GM19099 (cell line): ENCODE data around the gene FANCC.

Source experiments
- POLR2A ChIP-seq: IDR thresholded peaks from 3 replicates; pipeline ENCODE4 v1.6.1; 2011; ENCODE audit warnings: low read depth; ENCODE audit not compliant: insufficient read length; ENCODE audit errors: extremely low read depth

The FANCC gene

DNA sequence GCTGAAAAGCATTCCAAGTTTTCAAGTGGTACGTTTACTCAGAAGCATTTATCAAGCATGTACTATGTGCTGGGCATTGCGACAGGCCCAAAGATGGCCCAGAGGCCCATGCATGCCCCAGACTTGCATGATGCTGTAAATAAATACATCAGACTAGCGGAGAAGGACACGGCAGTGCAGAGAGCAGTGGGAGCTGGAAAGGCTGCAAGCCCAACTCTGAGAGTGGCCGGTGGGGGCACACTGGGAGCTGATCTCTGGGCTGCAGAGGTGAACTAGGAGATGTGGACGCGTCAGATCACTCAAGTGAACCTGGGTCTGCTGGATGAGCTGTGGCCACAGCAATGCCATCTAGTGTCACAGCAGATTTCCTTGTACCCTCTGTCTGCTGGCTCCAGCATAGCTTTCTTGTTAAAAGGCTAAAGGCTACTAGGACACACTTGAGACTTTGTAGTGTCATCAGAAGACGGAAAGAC lies 246.9 kb downstream of the FANCC start:
- no peak for TF ChIP-seq POLR2A

GRCh38 chr9:95067897-95068296 lies 249.6 kb downstream of the FANCC start:
- no peak for TF ChIP-seq POLR2A

GRCh38 chr9:95067057-95067456 lies 250.5 kb downstream of the FANCC start:
- no peak for TF ChIP-seq POLR2A

DNA sequence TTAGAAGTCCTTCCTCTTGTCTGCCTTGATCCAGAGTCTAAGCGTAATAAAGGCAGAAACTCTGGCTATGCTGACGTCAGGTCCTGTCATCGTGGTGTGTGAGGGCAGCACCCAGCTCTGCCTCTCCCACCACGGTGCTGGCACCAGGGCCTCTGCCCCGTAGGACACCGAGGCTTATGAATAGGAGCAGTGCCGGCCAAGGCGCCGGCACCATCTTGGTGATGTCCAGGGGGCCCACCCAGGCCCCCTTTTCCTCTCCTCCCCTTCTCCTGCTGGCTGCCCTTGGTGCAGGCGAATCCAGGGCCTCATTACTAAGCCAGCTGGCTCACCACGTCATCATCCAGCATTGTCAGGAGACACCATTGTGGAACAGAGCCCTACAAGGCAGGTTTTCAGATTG lies 252.3 kb downstream of the FANCC start:
- no peak for TF ChIP-seq POLR2A

- TF ChIP-seq POLR2A = no peak
These were observed 254.2 kb downstream of the FANCC start for GRCh38 chr9:95063300-95063699.

DNA sequence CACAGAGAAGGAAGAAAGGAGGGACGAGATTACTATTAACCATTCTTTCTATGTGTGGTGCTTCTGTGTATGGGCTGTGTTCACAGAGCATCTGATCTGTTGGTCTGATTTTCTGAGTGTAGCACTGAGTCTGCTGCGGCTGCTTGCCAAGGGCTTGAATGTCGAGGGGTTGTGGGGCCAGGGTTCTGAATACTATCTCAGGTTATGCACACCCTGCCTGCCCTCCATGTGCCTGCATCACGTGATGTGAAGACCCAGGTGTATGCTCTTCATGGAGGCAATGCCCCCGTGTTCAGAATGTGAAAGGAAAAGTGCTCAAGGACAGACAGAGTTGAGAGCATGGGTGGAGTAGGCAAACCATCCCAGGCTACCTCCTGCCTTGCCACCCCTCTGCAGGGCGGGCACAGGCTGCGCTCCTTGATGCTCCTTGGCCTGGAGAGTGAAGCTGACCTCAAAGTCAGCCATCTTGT lies 254.9 kb downstream of the FANCC start:
- no peak for TF ChIP-seq POLR2A

DNA sequence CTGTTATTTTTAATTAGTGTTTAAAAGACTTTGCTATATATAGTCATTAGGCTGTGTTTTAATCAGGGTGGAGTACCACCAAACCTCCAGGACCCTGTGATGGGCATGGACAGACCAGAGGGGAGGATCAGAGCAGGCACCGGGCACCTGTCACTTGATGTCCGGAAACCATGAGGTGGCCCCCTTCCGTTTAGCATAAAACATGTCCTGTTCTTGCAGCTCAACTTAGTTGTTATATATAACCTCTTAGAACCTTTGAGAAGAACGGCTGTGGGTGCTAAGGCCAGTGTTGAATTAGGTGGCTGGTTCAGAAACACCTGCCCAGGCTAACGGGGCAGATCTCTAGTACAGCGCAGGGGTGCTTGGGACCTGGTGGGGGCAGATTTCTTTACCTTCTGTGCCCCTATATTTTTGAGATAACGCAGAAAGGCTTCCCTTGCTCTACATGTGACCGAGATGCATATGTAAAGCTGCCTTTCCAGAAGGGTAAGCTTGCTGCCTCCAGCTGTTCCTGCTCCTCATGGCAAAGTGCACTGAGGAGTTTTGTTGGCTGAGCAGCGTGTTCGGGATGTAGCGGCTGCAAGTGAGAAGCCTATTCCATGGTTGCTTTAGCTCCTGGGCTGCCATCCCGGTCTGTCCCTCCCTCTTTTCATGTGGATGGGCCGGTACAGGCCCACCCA lies 255.5 kb downstream of the FANCC start:
- TF ChIP-seq POLR2A = no peak

DNA sequence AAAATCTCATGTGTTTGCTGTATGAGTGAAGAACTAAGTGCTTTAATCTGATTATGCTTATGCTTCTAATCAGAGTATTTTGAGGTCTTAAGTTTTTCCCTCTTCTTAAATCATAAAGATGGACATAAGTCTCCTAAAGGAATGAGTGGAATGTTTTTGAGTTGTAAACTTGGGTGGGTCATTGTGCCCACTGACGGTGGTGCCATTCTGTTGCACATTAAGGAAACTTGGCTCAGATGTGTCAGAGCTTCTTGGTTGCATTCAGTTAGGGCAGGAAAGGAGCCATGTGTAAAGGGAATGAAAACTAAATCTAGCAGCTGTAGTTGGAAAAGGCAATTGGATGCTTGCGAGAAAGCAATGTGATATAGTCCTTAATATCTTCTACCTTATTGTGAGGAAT lies 256.6 kb downstream of the FANCC start:
- TF ChIP-seq POLR2A = no peak

DNA sequence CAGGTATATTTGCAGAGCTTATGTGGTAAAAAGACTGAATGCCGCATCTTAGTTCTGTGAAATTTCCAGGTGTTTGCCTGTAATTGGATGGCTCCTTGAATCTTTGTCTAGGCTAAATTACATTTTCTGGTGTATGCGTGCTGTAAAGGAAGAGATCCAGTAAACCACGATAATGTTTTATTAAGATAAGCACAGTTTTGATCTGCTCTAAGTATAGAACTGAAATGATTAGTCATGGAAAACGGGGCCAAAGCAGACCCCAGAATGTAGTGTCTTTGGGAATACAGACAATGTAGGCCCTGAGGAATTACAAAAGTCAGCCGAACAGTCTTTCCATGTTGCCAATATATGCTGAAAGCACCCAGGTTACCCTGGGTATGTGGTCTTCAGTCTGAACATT lies 257.3 kb downstream of the FANCC start:
- TF ChIP-seq POLR2A = no peak

DNA sequence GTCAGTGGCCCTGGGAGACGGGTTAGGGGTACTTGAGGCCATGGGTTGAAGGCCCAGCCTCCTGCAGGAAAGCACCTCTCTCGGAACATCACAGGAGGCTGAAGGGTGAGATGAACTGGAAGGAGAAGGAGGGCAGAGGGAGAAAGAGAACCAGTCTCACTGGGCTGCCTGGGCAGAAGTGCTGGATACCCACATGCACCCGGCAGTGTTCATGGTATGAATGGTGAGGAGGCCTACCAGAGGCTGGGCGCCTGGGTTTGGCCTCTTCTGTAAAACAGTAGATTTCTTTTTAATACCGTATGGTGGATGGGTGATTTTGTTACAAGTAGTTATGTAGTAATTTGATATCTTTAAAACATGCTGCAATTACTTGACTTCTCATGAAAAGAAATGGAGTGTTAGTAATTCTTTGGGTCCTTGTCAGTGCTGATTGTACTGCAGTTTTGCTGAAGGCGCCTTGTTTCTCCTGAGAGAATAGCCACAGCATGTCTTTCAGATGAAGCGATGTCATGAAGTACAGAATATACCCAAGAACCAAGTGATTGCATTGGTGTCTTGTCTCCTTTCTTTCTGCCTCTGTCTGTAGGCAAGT lies 258.6 kb downstream of the FANCC start:
- TF ChIP-seq POLR2A = no peak

GRCh38 chr9:95058121-95058785 lies 259.3 kb downstream of the FANCC start:
- no peak for TF ChIP-seq POLR2A

- no peak for TF ChIP-seq POLR2A
These were observed 260.4 kb downstream of the FANCC start for GRCh38 chr9:95057101-95057500.

- no peak for TF ChIP-seq POLR2A
These were observed 261.5 kb downstream of the FANCC start for GRCh38 chr9:95055851-95056551.

DNA sequence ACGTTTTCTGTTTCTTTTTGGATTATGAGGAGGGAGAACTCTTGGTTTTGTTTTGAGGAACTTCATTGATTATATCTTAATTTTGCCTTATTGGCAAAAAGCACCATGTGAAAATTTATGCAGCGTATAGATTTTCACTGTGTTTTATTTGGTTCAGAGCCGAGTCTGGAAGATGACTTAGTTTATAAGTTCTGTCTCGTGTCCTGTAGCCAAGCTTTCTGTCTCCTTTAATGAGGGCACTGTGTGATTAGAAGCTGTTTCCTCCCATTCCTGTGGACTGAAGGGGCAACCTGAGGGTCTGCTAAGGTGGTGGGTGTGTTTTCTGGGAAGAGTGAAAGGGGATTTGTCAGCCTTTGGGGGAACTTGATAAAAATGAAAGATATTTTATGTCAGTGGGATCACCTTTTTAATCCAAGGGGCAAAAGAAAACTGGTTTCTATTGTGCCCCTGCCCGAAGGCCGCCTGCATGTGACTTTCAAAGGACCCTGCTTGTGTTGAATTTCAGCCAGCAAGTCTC lies 262.1 kb downstream of the FANCC start:
- no peak for TF ChIP-seq POLR2A

DNA sequence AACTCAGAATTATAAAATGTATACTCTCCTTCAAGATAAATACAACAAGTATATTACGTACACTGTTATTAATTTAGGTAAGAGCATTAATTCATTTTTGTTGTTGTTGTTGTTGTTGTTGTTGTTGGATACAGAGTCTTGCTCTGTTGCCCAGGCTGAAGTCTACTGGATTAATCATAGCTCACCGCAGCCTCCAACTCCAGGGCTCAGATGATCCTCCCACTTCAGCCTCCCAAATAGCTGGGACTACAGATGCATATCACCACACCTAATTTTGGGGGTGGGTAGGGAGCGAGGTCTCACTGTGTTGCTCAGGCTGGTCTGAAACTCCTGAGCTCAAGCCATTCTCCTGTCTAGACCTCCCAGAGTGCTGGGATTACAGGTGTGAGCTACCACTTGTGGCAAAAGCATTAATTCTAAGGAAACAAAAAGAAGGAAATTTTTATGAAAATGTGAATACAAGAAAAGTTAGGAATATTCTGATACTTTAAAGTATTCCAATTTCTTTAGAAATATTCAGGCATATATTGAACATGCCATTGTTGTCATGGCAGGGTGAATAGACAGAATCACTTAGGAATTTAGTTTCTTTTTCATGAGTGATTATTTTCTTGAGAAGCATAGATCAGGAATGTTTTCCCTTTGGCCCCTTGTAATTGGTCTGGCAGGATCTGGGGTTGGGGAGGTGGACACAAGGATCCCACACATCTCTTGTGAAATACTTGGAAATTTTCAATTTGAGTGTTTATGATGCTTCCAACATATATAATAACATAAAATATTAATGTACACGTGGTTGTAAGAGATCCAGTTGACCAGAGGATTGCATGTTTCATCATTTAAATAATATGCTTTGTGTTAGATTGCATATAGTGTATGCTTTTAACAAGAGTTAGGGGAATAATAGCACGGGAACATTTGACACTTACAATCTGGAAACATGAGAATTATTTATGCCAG lies 263.6 kb downstream of the FANCC start:
- TF ChIP-seq POLR2A = no peak

- TF ChIP-seq POLR2A = no peak
These were observed 267.7 kb downstream of the FANCC start for GRCh38 chr9:95049761-95050160.
